SK-N-SH (cell line): ENCODE measurements around the gene PPP1R10. TPM values are rescaled to one million over a fixed set of nuclear protein-coding genes. Genes with fewer than 3 reads are reported as not detected.

Experiments
- CTCF ChIA-PET: fragments of 300-600, 350-600 bp; formaldehyde crosslinking; extraction: SDS; loops from one replicate; lab custom pipeline; 2021; lab: Yijun Ruan, JAX
- POLR2A ChIA-PET: fragments of 350-600 bp; sonication (Branson Sonifier 250); formaldehyde crosslinking; extraction: SDS; loops from one replicate; lab custom pipeline; 2020; ENCODE audit warnings: antibody characterized with exemption, inconsistent platforms; lab: Yijun Ruan, JAX
- DNase-seq: peaks from one replicate; pipeline ENCODE4 v3.0.0; 2012
- H2AFZ ChIP-seq: fragments of 200-600 bp; sonication (generic); 2 replicates; pipeline ENCODE4 v1.8.1; 2016; ENCODE audit warnings: antibody characterized with exemption, mild to moderate bottlenecking, low read depth
- H3F3A ChIP-seq: fragments of 200-600 bp; sonication (generic); replicated peaks from 2 replicates; pipeline ENCODE3; 2016; ENCODE audit warnings: antibody characterized with exemption, mild to moderate bottlenecking; ENCODE audit not compliant: insufficient read depth
- H3K27ac ChIP-seq, 2 experiments: fragments of 200-500 bp in 1 of 2; fragments of 200-600 bp in 1 of 2; sonication (Bioruptor generic) in 1 of 2; sonication (generic), shearing (Covaris generic) in 1 of 2; 2 replicates each; pipeline versions ENCODE4 v1.5.1 to v1.6.1; 2014 to 2016; ENCODE audit warnings: low read depth in 2 of 2, inconsistent platforms in 1 of 2, low read length in 1 of 2, mild to moderate bottlenecking in 1 of 2, mixed read lengths in 1 of 2
- H3K27me3 ChIP-seq: fragments of 200-600 bp; sonication (generic), shearing (Covaris generic); 2 replicates; pipeline ENCODE4 v1.6.1; 2016; ENCODE audit warnings: mixed run types; ENCODE audit not compliant: insufficient read depth
- H3K36me3 ChIP-seq, 2 experiments: fragments of 200-500 bp in 1 of 2; fragments of 200-600 bp in 1 of 2; sonication (Bioruptor generic) in 1 of 2; sonication (generic) in 1 of 2; replicated peaks in 1 of 2; 2 replicates each; pipeline versions ENCODE3 to v1.5.1; 2014 to 2016; ENCODE audit warnings: low read length in 1 of 2, mild to moderate bottlenecking in 1 of 2; ENCODE audit not compliant: insufficient read depth in 2 of 2, control insufficient read depth in 1 of 2
- H3K4me1 ChIP-seq, 2 experiments: fragments of 200-500 bp in 1 of 2; fragments of 200-600 bp in 1 of 2; sonication (Bioruptor generic) in 1 of 2; sonication (generic), shearing (Covaris generic) in 1 of 2; 2 replicates each; pipeline versions ENCODE4 v1.5.1 to v1.6.1; 2014 to 2016; ENCODE audit warnings: low read depth in 1 of 2, low read length in 1 of 2, mixed run types in 1 of 2; ENCODE audit not compliant: insufficient read depth in 2 of 2, control insufficient read depth in 1 of 2
- H3K4me2 ChIP-seq: fragments of 200-600 bp; sonication (generic), shearing (Covaris generic); 2 replicates; pipeline ENCODE4 v1.6.1; 2017; ENCODE audit warnings: mixed run types
- H3K4me3 ChIP-seq, 2 experiments: fragments of 200-500 bp in 1 of 2; fragments of 200-600 bp in 1 of 2; sonication (Bioruptor generic) in 1 of 2; sonication (generic), shearing (Covaris generic) in 1 of 2; 2 replicates each; pipeline versions ENCODE4 v1.5.1 to v1.8.1; 2014 to 2016; ENCODE audit warnings: low read depth in 2 of 2, inconsistent platforms in 1 of 2, low read length in 1 of 2, mild to moderate bottlenecking in 1 of 2, mixed read lengths in 1 of 2, moderate library complexity in 1 of 2
- H3K79me2 ChIP-seq: fragments of 200-600 bp; sonication (generic); 2 replicates; pipeline ENCODE4 v1.8.1; 2017; ENCODE audit warnings: mild to moderate bottlenecking; ENCODE audit not compliant: insufficient read depth
- H3K9ac ChIP-seq: fragments of 200-600 bp; sonication (generic); 2 replicates; pipeline ENCODE4 v1.6.1; 2017; ENCODE audit warnings: mixed run types
- H3K9me2 ChIP-seq: fragments of 200-600 bp; sonication (generic); 2 replicates; pipeline ENCODE4 v1.6.1; 2017; ENCODE audit warnings: mixed run types
- H3K9me3 ChIP-seq: fragments of 200-600 bp; sonication (generic); 2 replicates; pipeline ENCODE4 v1.6.1; 2017; ENCODE audit warnings: mixed run types, mild to moderate bottlenecking, moderate library complexity
- H4K20me1 ChIP-seq: fragments of 200-600 bp; sonication (generic); 2 replicates; pipeline ENCODE4 v1.6.1; 2017; ENCODE audit warnings: mild to moderate bottlenecking, mixed run types; ENCODE audit not compliant: insufficient read depth
- CHD2 ChIP-seq: fragments of 150-350 bp; IDR thresholded peaks from 2 replicates; pipeline ENCODE4 v1.6.1; 2018; ENCODE audit warnings: low read length; ENCODE audit not compliant: partially characterized antibody
- ELF1 ChIP-seq: IDR thresholded peaks from 2 replicates; pipeline ENCODE4 v1.4.0; 2012
- IRF3 ChIP-seq: fragments of 150-350 bp; IDR thresholded peaks from 2 replicates; pipeline ENCODE4 v1.6.1; 2016; ENCODE audit warnings: mild to moderate bottlenecking, low read depth, low read length
- MAX ChIP-seq: IDR thresholded peaks from 2 replicates; pipeline ENCODE4 v1.4.0; 2012; ENCODE audit warnings: low read depth
- MXI1 ChIP-seq: IDR thresholded peaks from 2 replicates; pipeline ENCODE4 v1.6.1; 2012; ENCODE audit warnings: mild to moderate bottlenecking, low read depth, low read length, improper control_type of control experiment
- NFIC ChIP-seq: IDR thresholded peaks from 2 replicates; pipeline ENCODE4 v1.4.0; 2012; ENCODE audit warnings: borderline replicate concordance
- RAD21 ChIP-seq: IDR thresholded peaks from 2 replicates; pipeline ENCODE4 v1.6.1; 2012; ENCODE audit warnings: mild to moderate bottlenecking, low read length
- RCOR1 ChIP-seq: fragments of 150-350 bp; IDR thresholded peaks from 2 replicates; pipeline ENCODE4 v1.6.1; 2017; ENCODE audit warnings: antibody characterized with exemption, low read length
- SIN3A ChIP-seq: IDR thresholded peaks from 2 replicates; pipeline ENCODE4 v1.6.1; 2012; ENCODE audit warnings: low read depth, mild to moderate bottlenecking, low read length, moderate library complexity, borderline replicate concordance
- USF1 ChIP-seq: IDR thresholded peaks from 2 replicates; pipeline ENCODE4 v1.4.0; 2012; ENCODE audit warnings: low read depth, borderline replicate concordance
- YY1 ChIP-seq: IDR thresholded peaks from 2 replicates; pipeline ENCODE4 v1.4.0; 2012; ENCODE audit warnings: low read depth, mild to moderate bottlenecking
- ZBTB33 ChIP-seq: IDR thresholded peaks from 2 replicates; pipeline ENCODE4 v1.4.0; 2012; ENCODE audit warnings: low read depth, borderline replicate concordance
- WGBS: methylation state at CpG from one replicate; pipeline ENCODE4 v1.1.6; 2017; ENCODE audit warnings: low lambda C conversion rate; 5-methylcytosine and 5-hydroxymethylcytosine counted together
- polyA plus RNA-seq, 3 experiments: library from polyadenylated mRNA; depleted of rRNA; stranded (reverse); fragments of >200 nt; gene quantifications; 2 replicates each; pipeline ENCODE4 v1.2.3, GENCODE V29; 2012

The PPP1R10 gene
- polyA plus RNA-seq, 1 of the 3 experiments (the other 2 are of a cell fraction), result 16.8 TPM

- peaks cover 15 to 17% of the 10 kb centered on the region in 2 experiments for H3K4me1 ChIP-seq
- no peak for TF ChIP-seq RAD21
- no peak for TF ChIP-seq USF1
- peak; percentile 55 for TF ChIP-seq MXI1
- TF ChIP-seq NFIC, result no peak
- TF ChIP-seq RCOR1, result no peak
- TF ChIP-seq ZBTB33, result 0 out of 2 replicates have a peak, but pooled peaks have one; percentile 3
- peak; percentile 69 for TF ChIP-seq MAX
- 0 out of 2 replicates have a peak, but pooled peaks have one; percentile 5 for TF ChIP-seq ELF1
- TF ChIP-seq YY1, result peak; percentile 52; the same call in 1 of the 2 replicates
- no peak for TF ChIP-seq SIN3A
- peaks cover 41% of the 10 kb centered on the region for H3K79me2 ChIP-seq
- DNase-seq, result peak; percentile 92
- peak within 1 kb of the TSS; percentile 87 for H2AFZ ChIP-seq
- no peaks in the 10 kb centered on the region for H4K20me1 ChIP-seq
- H3K4me2 ChIP-seq, result peak within 1 kb of the TSS; percentile 95
- H3K27ac ChIP-seq, result peak within 1 kb of the TSS; percentile 90 to 99
- H3K4me3 ChIP-seq, result peak within 1 kb of the TSS; percentile 93 to 99
- 3% methylated on average over 57 of the region's 71 CpGs for WGBS
- H3K9ac ChIP-seq, result peak within 1 kb of the TSS; percentile 93
- POLR2A ChIA-PET, result interaction anchor here (1.1 to 3.6 kb wide), 7 partner anchors 8 to 59 kb away, joined by 3 to 22 read pairs (median 7); partner anchors contain the start of gene ABCF1
- H3K27me3 ChIP-seq, result no peaks in the 10 kb centered on the region
- peaks cover 39% of the 10 kb centered on the region in 2 experiments for H3K36me3 ChIP-seq
- CTCF ChIA-PET, result interaction anchor here (0.8 to 9.4 kb wide), 5 partner anchors 13 to 74 kb away, joined by 3 to 140 read pairs (median 11); no protein-coding TSS in a partner anchor
- no peaks in the 10 kb centered on the region for H3K9me3 ChIP-seq
- peaks cover 10% of the 10 kb centered on the region for H3F3A ChIP-seq
- no peaks in the 10 kb centered on the region for H3K9me2 ChIP-seq
These were observed 60.8 kb downstream of the PPP1R10 start, which contains the start of gene GNL1 for GRCh38 chr6:30556066-30556905. Gene GNL1 (minus strand): TSS chr6:30556489. CDS start chr6:30556203, 286 bp downstream.

- Histone ChIP-seq H3K79me2 (peaks cover 41% of the 10 kb centered on the region), H3K9me3 (no peaks in the 10 kb centered on the region), H3F3A (peaks cover 10% of the 10 kb centered on the region), H3K9me2 (no peaks in the 10 kb centered on the region), H3K4me3 (peak overlapping the region; percentile 93 to 99), H3K4me2 (peak overlapping the region; percentile 95), H3K9ac (peak overlapping the region; percentile 93), H3K4me1 (peaks cover 15 to 17% of the 10 kb centered on the region in 2 experiments), H4K20me1 (no peaks in the 10 kb centered on the region), H3K27ac (peak overlapping the region; percentile 90 to 99), H3K27me3 (no peaks in the 10 kb centered on the region), H3K36me3 (peaks cover 39 to 43% of the 10 kb centered on the region in 2 experiments), H2AFZ (peak overlapping the region; percentile 75)
- POLR2A ChIA-PET, result interaction anchor here (0.8 to 3.6 kb wide), 5 partner anchors 11 to 60 kb away, joined by 3 to 22 read pairs (median 7); partner anchors contain the start of gene ABCF1
- peak; percentile 85 for DNase-seq
- CTCF ChIA-PET, result interaction anchor here (0.7 to 9.4 kb wide), 6 partner anchors 13 to 88 kb away, joined by 3 to 140 read pairs (median 7); no protein-coding TSS in a partner anchor
- 2% methylated on average over 10 of the region's 15 CpGs for WGBS
- TF ChIP-seq CHD2 (peak; percentile 56), IRF3 (no peak)
These were observed 61.3 kb downstream of the PPP1R10 start for GRCh38 chr6:30555816-30556065.
